ENCODE results near the gene EIF5.

GRCh38 chr14:103315351-103315911 lies 18.6 kb upstream of the EIF5 start:
- peak in 2 of 3 donors; percentile 69 to 75 for TF ChIP-seq POLR2AphosphoS5 (IDR thresholded peaks at IDR 0.05)
- TF ChIP-seq CTCF (IDR thresholded peaks at IDR 0.05 in 8 of 11, conservative IDR thresholded peaks at IDR 0.05 in 3 of 11) = no peak
